Measurements from ENCODE around the gene GBP7.

The GBP7 gene

GRCh38 chr1:89112871-89113613, 62.8 kb downstream of the GBP7 start:
- no peak for DNase-seq (ENCODE audit: low read depth)
- Histone ChIP-seq H3K4me3 (ENCODE audit: low read length) (no peak overlapping the region), H3K36me3 (ENCODE audit: control insufficient read depth, insufficient read depth, low read length, severe bottlenecking) (peaks cover 91% of the 10 kb centered on the region), H3K9ac (ENCODE audit: low read length) (no peak overlapping the region), H3K9me3 (ENCODE audit: control insufficient read depth, low read length) (no peaks in the 10 kb centered on the region), H3K27me3 (replicated peaks; ENCODE audit: control insufficient read depth, insufficient read depth, low read length) (no peaks in the 10 kb centered on the region), H3K4me1 (ENCODE audit: control insufficient read depth, insufficient read depth, low read length) (no peaks in the 10 kb centered on the region)

- no peak overlapping the region for H3K9ac ChIP-seq (ENCODE audit: low read length)
- no peak for DNase-seq (ENCODE audit: low read depth)
- H3K4me3 ChIP-seq (ENCODE audit: low read length) = no peak overlapping the region
- H3K4me1 ChIP-seq (ENCODE audit: control insufficient read depth, insufficient read depth, low read length) = no peaks in the 10 kb centered on the region
- H3K9me3 ChIP-seq (ENCODE audit: control insufficient read depth, low read length) = no peaks in the 10 kb centered on the region
- H3K36me3 ChIP-seq (ENCODE audit: control insufficient read depth, insufficient read depth, low read length, severe bottlenecking) = peaks cover 47% of the 10 kb centered on the region
- no peaks in the 10 kb centered on the region for H3K27me3 ChIP-seq (replicated peaks; ENCODE audit: control insufficient read depth, insufficient read depth, low read length)
Observed at GRCh38 chr1:89104687-89105086, 71.1 kb downstream of the GBP7 start.

GRCh38 chr1:89104147-89104546, 71.7 kb downstream of the GBP7 start:
- no peaks in the 10 kb centered on the region for H3K9me3 ChIP-seq (ENCODE audit: control insufficient read depth, low read length)
- H3K4me1 ChIP-seq (ENCODE audit: control insufficient read depth, insufficient read depth, low read length) = no peaks in the 10 kb centered on the region
- H3K27me3 ChIP-seq (replicated peaks; ENCODE audit: control insufficient read depth, insufficient read depth, low read length) = no peaks in the 10 kb centered on the region
- H3K36me3 ChIP-seq (ENCODE audit: control insufficient read depth, insufficient read depth, low read length, severe bottlenecking) = peaks cover 42% of the 10 kb centered on the region
- peak; percentile 1 for DNase-seq (ENCODE audit: low read depth)
- no peak overlapping the region for H3K9ac ChIP-seq (ENCODE audit: low read length)
- no peak overlapping the region for H3K4me3 ChIP-seq (ENCODE audit: low read length)

GRCh38 chr1:89102021-89102420, 73.8 kb downstream of the GBP7 start:
- H3K9me3 ChIP-seq (ENCODE audit: control insufficient read depth, low read length) = no peaks in the 10 kb centered on the region
- no peak for DNase-seq (ENCODE audit: low read depth)
- peaks cover 22% of the 10 kb centered on the region for H3K36me3 ChIP-seq (ENCODE audit: control insufficient read depth, insufficient read depth, low read length, severe bottlenecking)
- H3K4me3 ChIP-seq (ENCODE audit: low read length) = no peak overlapping the region
- H3K27me3 ChIP-seq (replicated peaks; ENCODE audit: control insufficient read depth, insufficient read depth, low read length) = no peaks in the 10 kb centered on the region
- H3K9ac ChIP-seq (ENCODE audit: low read length) = no peak overlapping the region
- no peaks in the 10 kb centered on the region for H3K4me1 ChIP-seq (ENCODE audit: control insufficient read depth, insufficient read depth, low read length)

GRCh38 chr1:89100412-89100811, 75.4 kb downstream of the GBP7 start:
- Histone ChIP-seq H3K36me3 (ENCODE audit: control insufficient read depth, insufficient read depth, low read length, severe bottlenecking) (peaks cover 6% of the 10 kb centered on the region), H3K27me3 (replicated peaks; ENCODE audit: control insufficient read depth, insufficient read depth, low read length) (no peaks in the 10 kb centered on the region), H3K4me3 (ENCODE audit: low read length) (no peak overlapping the region), H3K4me1 (ENCODE audit: control insufficient read depth, insufficient read depth, low read length) (no peaks in the 10 kb centered on the region), H3K9me3 (ENCODE audit: control insufficient read depth, low read length) (peaks cover 9% of the 10 kb centered on the region), H3K9ac (ENCODE audit: low read length) (no peak overlapping the region)
- no peak for DNase-seq (ENCODE audit: low read depth)

GRCh38 chr1:89098857-89099256, 76.9 kb downstream of the GBP7 start:
- Histone ChIP-seq H3K36me3 (ENCODE audit: control insufficient read depth, insufficient read depth, low read length, severe bottlenecking) (no peaks in the 10 kb centered on the region), H3K4me1 (ENCODE audit: control insufficient read depth, insufficient read depth, low read length) (no peaks in the 10 kb centered on the region), H3K4me3 (ENCODE audit: low read length) (no peak overlapping the region), H3K9me3 (ENCODE audit: control insufficient read depth, low read length) (peaks cover 9% of the 10 kb centered on the region), H3K9ac (ENCODE audit: low read length) (no peak overlapping the region), H3K27me3 (replicated peaks; ENCODE audit: control insufficient read depth, insufficient read depth, low read length) (no peaks in the 10 kb centered on the region)
- no peak for DNase-seq (ENCODE audit: low read depth)

- Histone ChIP-seq H3K27me3 (replicated peaks; ENCODE audit: control insufficient read depth, insufficient read depth, low read length) (no peaks in the 10 kb centered on the region), H3K36me3 (ENCODE audit: control insufficient read depth, insufficient read depth, low read length, severe bottlenecking) (no peaks in the 10 kb centered on the region), H3K9me3 (ENCODE audit: control insufficient read depth, low read length) (peaks cover 9% of the 10 kb centered on the region), H3K9ac (ENCODE audit: low read length) (no peak overlapping the region), H3K4me3 (ENCODE audit: low read length) (peak overlapping the region; percentile 17), H3K4me1 (ENCODE audit: control insufficient read depth, insufficient read depth, low read length) (no peaks in the 10 kb centered on the region)
- no peak for DNase-seq (ENCODE audit: low read depth)
Observed at GRCh38 chr1:89095737-89096136, 80.1 kb downstream of the GBP7 start.

DNA sequence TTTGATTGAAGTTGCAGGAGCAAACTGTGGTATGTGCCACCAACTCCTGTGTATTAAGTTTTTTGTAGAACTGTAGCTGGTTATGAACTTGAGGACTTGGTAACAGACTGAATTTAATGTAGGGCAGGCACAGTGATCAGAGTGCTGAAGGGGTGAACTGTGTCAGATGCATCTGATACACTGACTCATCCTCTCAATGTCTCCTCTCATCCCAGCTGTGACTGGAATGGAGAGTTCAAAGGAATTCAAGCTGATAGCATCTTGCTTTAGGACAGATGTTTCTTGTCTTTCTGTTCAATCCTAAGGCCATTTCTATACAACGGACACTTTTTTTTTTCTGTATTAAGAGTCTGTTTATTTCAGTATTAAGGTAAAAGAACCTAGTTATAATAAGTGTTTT, 85.8 kb downstream of the GBP7 start:
- Histone ChIP-seq H3K4me1 (ENCODE audit: control insufficient read depth, insufficient read depth, low read length) (no peaks in the 10 kb centered on the region), H3K9ac (ENCODE audit: low read length) (no peak overlapping the region), H3K9me3 (ENCODE audit: control insufficient read depth, low read length) (no peaks in the 10 kb centered on the region), H3K27me3 (replicated peaks; ENCODE audit: control insufficient read depth, insufficient read depth, low read length) (no peaks in the 10 kb centered on the region), H3K36me3 (ENCODE audit: control insufficient read depth, insufficient read depth, low read length, severe bottlenecking) (no peaks in the 10 kb centered on the region), H3K4me3 (ENCODE audit: low read length) (no peak overlapping the region)
- no peak for DNase-seq (ENCODE audit: low read depth)

DNA sequence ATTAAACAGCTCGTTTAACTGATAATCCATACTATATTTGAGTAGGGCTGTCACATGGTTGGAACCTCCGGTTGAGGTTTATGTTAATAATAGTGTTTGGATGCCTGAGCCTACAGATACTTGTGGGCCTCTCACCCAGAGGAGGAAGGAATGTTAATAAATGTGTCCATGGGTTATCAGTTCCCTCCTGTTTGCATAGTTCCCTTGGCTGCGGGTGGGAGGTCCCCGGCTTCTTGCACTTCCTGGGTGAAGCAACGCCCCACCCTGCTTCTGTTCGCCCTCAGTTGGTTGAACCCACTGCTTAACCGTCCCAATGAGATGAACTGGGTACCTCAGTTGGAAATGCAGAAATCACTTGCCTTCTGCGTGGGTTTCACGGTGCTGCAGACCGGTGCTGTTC, 87.2 kb downstream of the GBP7 start:
- Histone ChIP-seq H3K9ac (ENCODE audit: low read length) (no peak overlapping the region), H3K9me3 (ENCODE audit: control insufficient read depth, low read length) (no peaks in the 10 kb centered on the region), H3K36me3 (ENCODE audit: control insufficient read depth, insufficient read depth, low read length, severe bottlenecking) (no peaks in the 10 kb centered on the region), H3K27me3 (replicated peaks; ENCODE audit: control insufficient read depth, insufficient read depth, low read length) (no peaks in the 10 kb centered on the region), H3K4me1 (ENCODE audit: control insufficient read depth, insufficient read depth, low read length) (no peaks in the 10 kb centered on the region), H3K4me3 (ENCODE audit: low read length) (no peak overlapping the region)
- DNase-seq (ENCODE audit: low read depth) = no peak

GRCh38 chr1:89087241-89087640, 88.6 kb downstream of the GBP7 start:
- Histone ChIP-seq H3K4me1 (ENCODE audit: control insufficient read depth, insufficient read depth, low read length) (no peaks in the 10 kb centered on the region), H3K4me3 (ENCODE audit: low read length) (no peak overlapping the region), H3K9ac (ENCODE audit: low read length) (no peak overlapping the region), H3K36me3 (ENCODE audit: control insufficient read depth, insufficient read depth, low read length, severe bottlenecking) (no peaks in the 10 kb centered on the region), H3K9me3 (ENCODE audit: control insufficient read depth, low read length) (no peaks in the 10 kb centered on the region), H3K27me3 (replicated peaks; ENCODE audit: control insufficient read depth, insufficient read depth, low read length) (no peaks in the 10 kb centered on the region)
- DNase-seq (ENCODE audit: low read depth) = no peak

- Histone ChIP-seq H3K9ac (ENCODE audit: low read length) (no peak overlapping the region), H3K4me3 (ENCODE audit: low read length) (no peak overlapping the region), H3K9me3 (ENCODE audit: control insufficient read depth, low read length) (no peaks in the 10 kb centered on the region), H3K4me1 (ENCODE audit: control insufficient read depth, insufficient read depth, low read length) (no peaks in the 10 kb centered on the region), H3K36me3 (ENCODE audit: control insufficient read depth, insufficient read depth, low read length, severe bottlenecking) (no peaks in the 10 kb centered on the region), H3K27me3 (replicated peaks; ENCODE audit: control insufficient read depth, insufficient read depth, low read length) (no peaks in the 10 kb centered on the region)
- peak; percentile 75 for DNase-seq (ENCODE audit: low read depth)
Observed at GRCh38 chr1:89085781-89086180, 90.0 kb downstream of the GBP7 start.

Data from adipocyte (in vitro differentiated cells).